NCI-H446 treated with DMSO at 0.1 percent for 48 hours (cell line): Measurements from ENCODE around the gene CTNND2.
"Not testable (repeated sequence)": the region's sequence is repeated elsewhere in the genome, so short reads cannot be mapped to it uniquely, and the experiment has no call there.

Experiments used
- DNase-seq: peaks from one replicate; lab custom pipeline; 2025; lab: John Stamatoyannopoulos, UW

Gene CTNND2

GRCh38 chr5:11082404-11082945 is 821.8 kb downstream of the CTNND2 start:
- no peak for DNase-seq

- DNase-seq = no peak
Observed at GRCh38 chr5:11076945-11077613, 827.2 kb downstream of the CTNND2 start.

- DNase-seq = peak; percentile 66
Observed at GRCh38 chr5:11075035-11075805, 829.0 kb downstream of the CTNND2 start.

- no peak for DNase-seq
Observed at GRCh38 chr5:11072568-11072967, 831.7 kb downstream of the CTNND2 start.

- no peak for DNase-seq
Observed at GRCh38 chr5:11072076-11072475, 832.2 kb downstream of the CTNND2 start.

GRCh38 chr5:11069041-11069440 is 835.2 kb downstream of the CTNND2 start:
- no peak for DNase-seq

- not testable (repeated sequence) for DNase-seq
Observed at GRCh38 chr5:11065723-11066122, 838.5 kb downstream of the CTNND2 start.

GRCh38 chr5:11064763-11065450 is 839.3 kb downstream of the CTNND2 start:
- DNase-seq = no peak

- DNase-seq = peak; percentile 34
Observed at GRCh38 chr5:11062397-11062796, 841.8 kb downstream of the CTNND2 start.

- DNase-seq = no peak
Observed at GRCh38 chr5:11056560-11056959, 847.7 kb downstream of the CTNND2 start.

- no peak for DNase-seq
Observed at GRCh38 chr5:11054014-11054413, 850.2 kb downstream of the CTNND2 start.

GRCh38 chr5:11052871-11053270 is 851.4 kb downstream of the CTNND2 start:
- DNase-seq = no peak

GRCh38 chr5:11050596-11051304 is 853.5 kb downstream of the CTNND2 start:
- peak; percentile 82 for DNase-seq

GRCh38 chr5:11048760-11049159 is 855.5 kb downstream of the CTNND2 start:
- DNase-seq = no peak

GRCh38 chr5:11047625-11048024 is 856.6 kb downstream of the CTNND2 start:
- DNase-seq = no peak

GRCh38 chr5:11047030-11047429 is 857.2 kb downstream of the CTNND2 start:
- no peak for DNase-seq

- no peak for DNase-seq
Observed at GRCh38 chr5:11046160-11046559, 858.1 kb downstream of the CTNND2 start.

GRCh38 chr5:11045411-11045810 is 858.8 kb downstream of the CTNND2 start:
- DNase-seq = no peak

GRCh38 chr5:11044581-11044980 is 859.7 kb downstream of the CTNND2 start:
- no peak for DNase-seq

GRCh38 chr5:11043881-11044280 is 860.4 kb downstream of the CTNND2 start:
- DNase-seq = no peak

GRCh38 chr5:11040345-11040744 is 863.9 kb downstream of the CTNND2 start:
- no peak for DNase-seq

- no peak for DNase-seq
Observed at GRCh38 chr5:11038772-11039171, 865.5 kb downstream of the CTNND2 start.
